Smooth muscle cell (in vitro differentiated cells): ENCODE data around the gene DDAH2. TPM values are rescaled to one million over a fixed set of nuclear protein-coding genes. Genes with fewer than 3 reads are reported as not detected.

Source experiments
- DNase-seq: peaks from one replicate; lab custom pipeline; 2025; ENCODE audit not compliant: unreplicated experiment; lab: John Stamatoyannopoulos, UW
- H2AFZ ChIP-seq: fragments of 200-600 bp; sonication (generic); 2 replicates; pipeline ENCODE4 v1.6.0; 2016; ENCODE audit warnings: antibody characterized with exemption, low read depth, mild to moderate bottlenecking
- H3F3A ChIP-seq: fragments of 200-600 bp; sonication (generic); 2 replicates; pipeline ENCODE4 v1.6.0; 2017; ENCODE audit warnings: antibody characterized with exemption, low read depth
- H3K27ac ChIP-seq: fragments of 200-600 bp; sonication (generic); 2 replicates; pipeline ENCODE4 v1.5.1; 2016; ENCODE audit warnings: low read depth, mild to moderate bottlenecking
- H3K27me3 ChIP-seq: fragments of 200-600 bp; sonication (generic); 2 replicates; pipeline ENCODE4 v1.6.1; 2016; ENCODE audit warnings: low read depth, mild to moderate bottlenecking
- H3K36me3 ChIP-seq: fragments of 200-600 bp; sonication (generic); 2 replicates; pipeline ENCODE4 v1.5.1; 2016; ENCODE audit warnings: low read depth
- H3K4me1 ChIP-seq: fragments of 200-600 bp; sonication (generic); 2 replicates; pipeline ENCODE4 v1.5.1; 2016; ENCODE audit warnings: low read depth
- H3K4me2 ChIP-seq: fragments of 200-600 bp; sonication (generic); 2 replicates; pipeline ENCODE4 v1.6.0; 2016; ENCODE audit warnings: mild to moderate bottlenecking
- H3K4me3 ChIP-seq: fragments of 200-600 bp; sonication (generic); 2 replicates; pipeline ENCODE4 v1.5.1; 2016; ENCODE audit warnings: mild to moderate bottlenecking
- H3K79me2 ChIP-seq: fragments of 200-600 bp; sonication (generic); 2 replicates; pipeline ENCODE4 v1.6.0; 2016; ENCODE audit warnings: low read depth, mild to moderate bottlenecking
- H3K9ac ChIP-seq: fragments of 200-600 bp; sonication (generic); 2 replicates; pipeline ENCODE4 v1.6.0; 2016; ENCODE audit warnings: low read depth
- H3K9me3 ChIP-seq: fragments of 200-600 bp; sonication (generic); replicated peaks from 2 replicates; pipeline ENCODE4 v1.5.1; 2016; ENCODE audit warnings: low read depth
- H4K20me1 ChIP-seq: fragments of 200-600 bp; sonication (generic); 2 replicates; pipeline ENCODE4 v1.6.0; 2016; ENCODE audit warnings: low read depth
- WGBS: methylation state at CpG from one replicate; pipeline ENCODE4 v1.1.7; 2016; ENCODE audit warnings: low lambda C conversion rate; 5-methylcytosine and 5-hydroxymethylcytosine counted together
- polyA plus RNA-seq: library from polyadenylated mRNA; unstranded; fragments of >200 nt; fragmentation: Nextera tagmentation; extraction: Ambion mirVana; gene quantifications from 2 replicates; pipeline ENCODE4 v1.2.1, GENCODE V29; 2016
- total RNA-seq: library from RNA; depleted of rRNA; stranded (reverse); fragments of >200 nt; gene quantifications from 2 replicates; pipeline ENCODE4 v1.2.3, GENCODE V29; 2014
- TF ChIP-seq, protein P1 (sequence below): fragments of 200-600 bp; sonication (generic); IDR thresholded peaks from 2 replicates; pipeline ENCODE4 v1.5.1; 2017; ENCODE audit warnings: borderline replicate concordance, mild to moderate bottlenecking, antibody characterized with exemption; ENCODE audit not compliant: insufficient read depth, poor library complexity, severe bottlenecking

DDAH2 gene
- total and polyA plus RNA-seq, 2 experiments from 2014 or later = 104 to 134 TPM

GRCh38 chr6:31689249-31690110, 39.6 kb downstream of the DDAH2 start:
- no peak for DNase-seq
- H3K27me3 ChIP-seq = no peaks in the 10 kb centered on the region
- no peak overlapping the region for H3K4me2 ChIP-seq
- H3K79me2 ChIP-seq = no peaks in the 10 kb centered on the region
- no peak overlapping the region for H3K4me3 ChIP-seq
- H3K36me3 ChIP-seq = no peaks in the 10 kb centered on the region
- 86% methylated on average over 11 of the region's 11 CpGs for WGBS
- H3K9me3 ChIP-seq = no peaks in the 10 kb centered on the region
- TF ChIP-seq, protein P1, sequence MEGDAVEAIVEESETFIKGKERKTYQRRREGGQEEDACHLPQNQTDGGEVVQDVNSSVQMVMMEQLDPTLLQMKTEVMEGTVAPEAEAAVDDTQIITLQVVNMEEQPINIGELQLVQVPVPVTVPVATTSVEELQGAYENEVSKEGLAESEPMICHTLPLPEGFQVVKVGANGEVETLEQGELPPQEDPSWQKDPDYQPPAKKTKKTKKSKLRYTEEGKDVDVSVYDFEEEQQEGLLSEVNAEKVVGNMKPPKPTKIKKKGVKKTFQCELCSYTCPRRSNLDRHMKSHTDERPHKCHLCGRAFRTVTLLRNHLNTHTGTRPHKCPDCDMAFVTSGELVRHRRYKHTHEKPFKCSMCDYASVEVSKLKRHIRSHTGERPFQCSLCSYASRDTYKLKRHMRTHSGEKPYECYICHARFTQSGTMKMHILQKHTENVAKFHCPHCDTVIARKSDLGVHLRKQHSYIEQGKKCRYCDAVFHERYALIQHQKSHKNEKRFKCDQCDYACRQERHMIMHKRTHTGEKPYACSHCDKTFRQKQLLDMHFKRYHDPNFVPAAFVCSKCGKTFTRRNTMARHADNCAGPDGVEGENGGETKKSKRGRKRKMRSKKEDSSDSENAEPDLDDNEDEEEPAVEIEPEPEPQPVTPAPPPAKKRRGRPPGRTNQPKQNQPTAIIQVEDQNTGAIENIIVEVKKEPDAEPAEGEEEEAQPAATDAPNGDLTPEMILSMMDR = peak; percentile 34
- H3K4me1 ChIP-seq = no peaks in the 10 kb centered on the region
- H4K20me1 ChIP-seq = no peaks in the 10 kb centered on the region
- H3F3A ChIP-seq = no peaks in the 10 kb centered on the region
- H3K9ac ChIP-seq = no peak overlapping the region
- H2AFZ ChIP-seq = no peak overlapping the region
- no peak overlapping the region for H3K27ac ChIP-seq

- no peak overlapping the region for H3K27ac ChIP-seq
- no peak overlapping the region for H2AFZ ChIP-seq
- no peak overlapping the region for H3K4me2 ChIP-seq
- no peaks in the 10 kb centered on the region for H3F3A ChIP-seq
- H3K27me3 ChIP-seq = no peaks in the 10 kb centered on the region
- no peaks in the 10 kb centered on the region for H3K36me3 ChIP-seq
- H3K9me3 ChIP-seq = no peaks in the 10 kb centered on the region
- no peak overlapping the region for H3K4me3 ChIP-seq
- no peak for DNase-seq
- 91% methylated on average over 14 of the region's 14 CpGs for WGBS
- no peaks in the 10 kb centered on the region for H4K20me1 ChIP-seq
- TF ChIP-seq, protein P1 = no peak
- H3K79me2 ChIP-seq = no peaks in the 10 kb centered on the region
- H3K4me1 ChIP-seq = peaks cover 5% of the 10 kb centered on the region
- no peak overlapping the region for H3K9ac ChIP-seq
Observed at GRCh38 chr6:31687860-31688693, 41.0 kb downstream of the DDAH2 start.

DNA sequence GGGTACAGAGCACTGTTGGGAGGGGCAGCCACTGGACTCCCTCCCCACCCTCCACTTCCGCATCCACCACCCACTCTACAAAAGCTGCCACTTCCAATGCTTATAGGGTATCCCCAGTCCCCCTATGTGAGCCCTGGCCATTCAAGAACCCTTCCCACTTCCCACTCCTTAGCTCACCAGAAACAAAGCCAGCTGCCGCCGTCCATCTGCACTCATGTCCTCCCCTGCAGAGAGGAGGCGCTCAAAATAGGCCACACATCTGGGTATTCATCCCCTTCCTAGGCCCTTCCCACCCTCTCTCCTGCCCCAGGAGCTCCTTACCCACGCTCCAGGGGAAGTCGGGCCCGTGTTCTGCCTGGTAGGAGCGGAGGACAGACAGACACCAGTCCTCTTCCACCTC, 41.8 kb downstream of the DDAH2 start:
- Histone ChIP-seq H3F3A (no peaks in the 10 kb centered on the region), H3K27ac (no peak overlapping the region), H3K9me3 (no peaks in the 10 kb centered on the region), H2AFZ (no peak overlapping the region), H3K36me3 (no peaks in the 10 kb centered on the region), H3K27me3 (no peaks in the 10 kb centered on the region), H3K9ac (no peak overlapping the region), H3K4me1 (peaks cover 5% of the 10 kb centered on the region), H3K4me2 (no peak overlapping the region), H4K20me1 (no peaks in the 10 kb centered on the region), H3K4me3 (no peak overlapping the region), H3K79me2 (no peaks in the 10 kb centered on the region)
- DNase-seq = no peak
- WGBS = 93% methylated on average over 7 of the region's 8 CpGs
- TF ChIP-seq, protein P1 = no peak
